ENCODE measurements around the gene BRAF. TPM values are rescaled to one million over a fixed set of nuclear protein-coding genes. Genes with fewer than 3 reads are reported as not detected.
"Not testable (repeated sequence)": the region's sequence is repeated elsewhere in the genome, so short reads cannot be mapped to it uniquely, and the experiment has no call there.

Gene BRAF
- total and polyA plus RNA-seq, 2 experiments from 2014 or later, result 15.5 to 34.8 TPM

GRCh38 chr7:140883378-140883777 is 41.4 kb downstream of the BRAF start:
- Histone ChIP-seq H3K27me3 (no peaks in the 10 kb centered on the region), H3K4me3 (no peak overlapping the region), H3K27ac (no peak overlapping the region), H3K36me3 (no peaks in the 10 kb centered on the region), H3K9me3 (ENCODE audit: low read depth) (no peaks in the 10 kb centered on the region), H3K4me1 (ENCODE audit: low read depth) (no peaks in the 10 kb centered on the region)
- TF ChIP-seq CTCF (IDR thresholded peaks at IDR 0.05; ENCODE audit: low read depth, low read length), result no peak
- no peak for DNase-seq (ENCODE audit: low read depth in 1 of 2, low spot score in 1 of 2)

- not testable (repeated sequence) for H3K4me3 ChIP-seq; H3K27me3 ChIP-seq; DNase-seq (ENCODE audit: low read depth in 1 of 2, low spot score in 1 of 2); H3K4me1 ChIP-seq (ENCODE audit: low read depth); H3K36me3 ChIP-seq; H3K27ac ChIP-seq; H3K9me3 ChIP-seq (ENCODE audit: low read depth)
Observed at GRCh38 chr7:140882834-140883233, 41.9 kb downstream of the BRAF start.

- no peak overlapping the region for H3K4me3 ChIP-seq
- H3K9me3 ChIP-seq (ENCODE audit: low read depth), result no peaks in the 10 kb centered on the region
- no peaks in the 10 kb centered on the region for H3K4me1 ChIP-seq (ENCODE audit: low read depth)
- DNase-seq (ENCODE audit: low read depth in 1 of 2, low spot score in 1 of 2), result no peak
- H3K27ac ChIP-seq, result no peak overlapping the region
- no peaks in the 10 kb centered on the region for H3K27me3 ChIP-seq
- no peak for TF ChIP-seq CTCF (IDR thresholded peaks at IDR 0.05; ENCODE audit: low read depth, low read length)
- no peaks in the 10 kb centered on the region for H3K36me3 ChIP-seq
Observed at GRCh38 chr7:140881507-140882228, 43.1 kb downstream of the BRAF start.

- Histone ChIP-seq H3K4me3 (no peak overlapping the region), H3K9me3 (ENCODE audit: low read depth) (no peaks in the 10 kb centered on the region), H3K27ac (no peak overlapping the region), H3K4me1 (ENCODE audit: low read depth) (peaks cover 9% of the 10 kb centered on the region), H3K36me3 (no peaks in the 10 kb centered on the region), H3K27me3 (no peaks in the 10 kb centered on the region)
- DNase-seq (ENCODE audit: low read depth in 1 of 2, low spot score in 1 of 2), result peak in 1 of 2 donors; percentile 5
- TF ChIP-seq CTCF (IDR thresholded peaks at IDR 0.05; ENCODE audit: low read depth, low read length), result no peak
Observed at GRCh38 chr7:140877249-140877524, 47.5 kb downstream of the BRAF start.

GRCh38 chr7:140876519-140877248 is 48.0 kb downstream of the BRAF start:
- H3K27me3 ChIP-seq, result no peaks in the 10 kb centered on the region
- no peak overlapping the region for H3K27ac ChIP-seq
- no peak overlapping the region for H3K4me3 ChIP-seq
- H3K9me3 ChIP-seq (ENCODE audit: low read depth), result no peaks in the 10 kb centered on the region
- TF ChIP-seq CTCF (IDR thresholded peaks at IDR 0.05; ENCODE audit: low read depth, low read length), result no peak
- DNase-seq (ENCODE audit: low read depth in 1 of 2, low spot score in 1 of 2), result peak in 1 of 2 donors; percentile 63
- peaks cover 9% of the 10 kb centered on the region for H3K4me1 ChIP-seq (ENCODE audit: low read depth)
- H3K36me3 ChIP-seq, result no peaks in the 10 kb centered on the region

- H3K27ac ChIP-seq, result peak overlapping the region; percentile 68
- H3K9me3 ChIP-seq (ENCODE audit: low read depth), result no peaks in the 10 kb centered on the region
- DNase-seq (ENCODE audit: low read depth in 1 of 2, low spot score in 1 of 2), result peak in 1 of 2 donors; percentile 65
- peaks cover 9% of the 10 kb centered on the region for H3K4me1 ChIP-seq (ENCODE audit: low read depth)
- H3K4me3 ChIP-seq, result no peak overlapping the region
- TF ChIP-seq CTCF (IDR thresholded peaks at IDR 0.05; ENCODE audit: low read depth, low read length), result no peak
- H3K36me3 ChIP-seq, result no peaks in the 10 kb centered on the region
- no peaks in the 10 kb centered on the region for H3K27me3 ChIP-seq
Observed at GRCh38 chr7:140873434-140873833, 51.3 kb downstream of the BRAF start.
